Tongue (tissue), 2 donors: ENCODE results near the gene FOXP1. TPM values are rescaled to one million over a fixed set of nuclear protein-coding genes. Genes with fewer than 3 reads are reported as not detected.

Experiments
- DNase-seq: peaks from one replicate; pipeline ENCODE4 v3.0.0-alpha.2; 2015
- total RNA-seq: library from RNA; depleted of rRNA; stranded (reverse); fragments of >200 nt; gene quantifications from one replicate; pipeline ENCODE4 v1.2.3, GENCODE V29; 2014

The FOXP1 gene
- total RNA-seq, 1 donor from 2014 or later, result 66.4 TPM

GRCh38 chr3:71232895-71233294 lies 350.6 kb downstream of the FOXP1 start:
- no peak for DNase-seq

DNA sequence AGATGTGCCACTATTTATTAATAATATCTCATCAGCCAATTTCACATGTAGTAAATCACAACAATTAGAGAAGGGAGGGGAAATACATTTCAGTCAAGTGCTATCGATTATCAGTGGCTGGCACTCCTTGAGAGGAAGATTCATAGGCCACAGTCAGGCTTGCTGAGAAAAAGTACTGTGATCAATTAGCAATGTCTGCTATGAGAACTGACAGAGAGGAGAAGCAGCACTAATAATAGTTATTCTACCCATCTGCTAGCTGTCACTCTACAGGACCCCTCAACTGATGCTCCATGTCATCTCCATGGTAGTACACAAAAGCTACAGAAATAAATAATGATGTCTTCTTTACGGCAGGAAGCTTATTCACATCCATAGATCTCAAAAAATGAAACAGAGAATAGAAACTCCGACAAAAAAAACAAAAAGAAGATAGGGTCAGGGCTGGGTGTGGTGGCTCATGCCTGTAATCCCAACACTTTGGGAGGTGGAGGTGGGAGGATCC lies 351.3 kb downstream of the FOXP1 start:
- DNase-seq, result no peak

- DNase-seq, result no peak
Measured at GRCh38 chr3:71231680-71232079, 351.8 kb downstream of the FOXP1 start.

GRCh38 chr3:71229905-71230657 lies 353.4 kb downstream of the FOXP1 start:
- DNase-seq, result no peak

- DNase-seq, result no peak
Measured at GRCh38 chr3:71228156-71228866, 355.2 kb downstream of the FOXP1 start.

DNA sequence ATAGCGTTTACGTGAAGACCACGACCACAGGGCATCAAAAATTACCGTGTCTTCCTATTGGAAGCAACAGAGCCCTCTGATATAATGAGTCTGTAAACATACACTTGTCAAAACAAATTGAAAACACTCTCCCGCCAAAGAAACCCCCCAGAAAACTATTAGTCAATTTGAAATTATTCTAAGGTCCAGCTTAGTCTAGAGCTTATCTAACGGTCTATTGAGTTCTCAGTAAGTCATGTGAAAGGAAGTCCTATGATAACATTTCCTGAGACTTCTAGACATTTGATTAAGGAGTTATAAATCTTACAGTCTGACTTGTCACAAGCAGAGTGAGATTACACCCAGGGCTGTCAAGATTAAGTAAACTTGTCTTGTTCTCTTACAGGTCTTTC lies 356.3 kb downstream of the FOXP1 start:
- no peak for DNase-seq

GRCh38 chr3:71226565-71227269 lies 356.8 kb downstream of the FOXP1 start:
- DNase-seq, result no peak

DNA sequence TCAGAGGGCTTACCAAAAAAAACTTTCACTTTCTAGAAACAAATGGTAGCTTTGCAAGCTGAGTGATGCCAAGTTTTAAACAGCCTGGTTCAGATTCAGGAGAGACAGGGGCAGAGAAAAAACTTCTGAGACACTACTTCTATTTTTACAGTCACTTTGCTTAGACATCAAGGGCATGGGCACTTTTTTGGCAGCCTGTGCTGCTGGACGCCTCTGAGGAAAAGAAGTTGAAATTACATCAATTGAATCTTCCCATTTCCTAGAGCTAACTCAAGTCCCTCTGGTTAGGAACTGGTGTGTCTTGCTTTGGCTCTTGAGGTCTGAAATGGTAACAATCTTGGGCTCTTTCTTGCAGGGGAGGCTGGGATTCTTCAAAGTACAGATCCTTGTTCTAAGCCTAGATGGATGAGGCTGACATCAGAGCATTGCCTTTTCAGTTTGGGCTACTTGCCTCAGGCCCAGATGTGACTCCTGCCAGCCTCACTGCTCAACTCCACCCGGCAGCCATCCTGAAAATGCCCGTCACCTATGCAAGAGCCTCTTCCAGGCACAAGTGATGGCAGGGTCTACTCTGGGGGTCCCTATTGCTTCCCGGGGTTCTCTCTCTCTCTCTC lies 357.5 kb downstream of the FOXP1 start:
- DNase-seq, result no peak

- no peak for DNase-seq
Measured at GRCh38 chr3:71225002-71225684, 358.4 kb downstream of the FOXP1 start.

- DNase-seq, result no peak
Measured at GRCh38 chr3:71219744-71220638, 363.5 kb downstream of the FOXP1 start.

GRCh38 chr3:71218508-71218907 lies 365.0 kb downstream of the FOXP1 start:
- no peak for DNase-seq

DNA sequence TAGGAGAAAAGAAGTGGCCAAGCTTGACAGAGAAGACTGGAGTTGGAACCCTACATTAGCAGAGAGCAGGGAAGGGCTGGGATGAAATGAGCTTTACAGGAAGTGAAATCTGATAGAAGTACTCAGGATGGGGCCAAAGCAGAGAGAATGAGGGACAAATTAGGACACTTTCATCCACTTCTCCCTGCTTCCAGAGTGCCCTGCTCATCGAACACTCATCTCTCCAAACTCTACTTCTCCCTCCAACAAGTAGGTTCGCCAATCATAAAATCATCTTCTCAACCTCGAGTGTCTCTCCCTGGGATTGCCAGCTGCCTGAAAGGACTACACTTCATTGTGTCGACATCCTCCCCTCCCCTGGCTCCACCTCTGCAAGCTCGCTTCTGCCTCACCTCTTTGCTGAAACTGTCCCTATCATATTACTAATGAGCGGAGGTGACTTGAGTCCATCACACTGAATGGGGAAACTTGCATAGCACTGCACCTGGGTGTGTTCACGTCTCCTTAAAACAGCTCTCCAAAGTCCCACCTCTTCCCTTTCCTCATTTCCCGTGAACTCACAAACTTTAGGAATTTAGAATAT lies 365.8 kb downstream of the FOXP1 start:
- DNase-seq, result no peak

DNA sequence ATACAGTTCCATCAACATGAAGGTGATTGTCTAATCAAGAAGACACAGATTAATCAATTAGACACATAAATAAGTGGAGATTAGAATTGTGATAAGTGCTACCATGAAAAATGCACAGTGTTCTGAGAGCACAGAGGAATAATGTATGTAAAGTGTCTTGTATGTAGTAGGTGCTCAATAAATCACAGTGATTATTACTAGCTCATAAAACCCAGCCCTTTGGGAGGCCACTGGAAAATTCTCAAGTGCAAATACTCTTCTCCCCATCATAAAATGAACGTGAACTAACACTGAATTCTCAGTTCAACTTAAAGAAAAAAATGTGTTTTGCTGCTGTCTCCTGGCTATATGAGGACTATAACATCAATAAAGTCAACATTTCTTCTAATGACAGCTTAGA lies 368.2 kb downstream of the FOXP1 start:
- no peak for DNase-seq

- DNase-seq, result no peak
Measured at GRCh38 chr3:71214797-71215196, 368.7 kb downstream of the FOXP1 start.

- DNase-seq, result no peak
Measured at GRCh38 chr3:71214016-71214415, 369.5 kb downstream of the FOXP1 start.

- no peak for DNase-seq
Measured at GRCh38 chr3:71211083-71211482, 372.4 kb downstream of the FOXP1 start.

DNA sequence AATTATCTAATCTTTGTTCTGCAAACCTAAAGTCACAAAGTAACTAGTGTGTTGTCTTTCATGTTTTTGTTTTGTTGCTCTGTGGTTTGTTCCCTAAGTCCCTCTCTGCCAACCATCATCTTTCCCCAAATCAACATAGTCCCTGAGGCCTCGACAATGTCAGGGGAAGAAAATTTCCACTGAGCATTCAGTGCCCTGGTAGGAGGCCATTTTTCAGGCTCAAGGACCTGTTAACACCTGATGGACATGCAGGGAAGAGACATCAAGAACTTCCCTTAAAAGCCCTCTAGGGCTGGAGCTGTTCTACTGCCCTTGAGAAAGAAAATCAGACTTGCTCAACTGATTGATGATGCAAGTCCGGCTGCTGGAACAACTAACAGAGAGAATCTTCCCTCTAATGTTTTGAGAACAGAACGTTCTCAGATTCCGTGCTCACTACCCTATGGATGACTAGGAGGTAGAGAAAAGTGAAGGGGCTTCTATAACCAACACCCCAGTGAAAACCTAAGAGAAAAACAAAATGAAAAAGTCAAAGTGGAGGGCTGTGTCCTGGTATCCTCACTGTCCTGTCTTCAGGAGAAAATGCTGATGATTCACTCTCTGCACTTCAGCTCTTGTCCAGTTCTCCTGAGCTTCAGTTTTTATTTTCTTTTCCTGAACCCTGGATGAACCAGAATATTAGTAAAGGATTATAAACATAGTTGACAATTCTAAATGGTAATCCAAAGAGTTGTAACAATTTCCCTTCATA lies 373.1 kb downstream of the FOXP1 start:
- no peak for DNase-seq

- no peak for DNase-seq
Measured at GRCh38 chr3:71208211-71209095, 375.1 kb downstream of the FOXP1 start.

GRCh38 chr3:71207632-71208031 lies 375.9 kb downstream of the FOXP1 start:
- no peak for DNase-seq
